HG03097 (cell line): Measurements from ENCODE around the gene GFAP.

Source experiments
- ATAC-seq: cut with Tn5 transposase; IDR thresholded peaks from one replicate; pipeline ENCODE4 v1.9.1; 2021; ENCODE audit not compliant: unreplicated experiment, low FRiP score

Gene GFAP

GRCh38 chr17:44932096-44932786, 16.9 kb upstream of the GFAP start:
- no peak for ATAC-seq

GRCh38 chr17:44931376-44931775, 16.1 kb upstream of the GFAP start:
- no peak for ATAC-seq

- ATAC-seq, result no peak
These were observed 15.4 kb upstream of the GFAP start for GRCh38 chr17:44930667-44931066.

GRCh38 chr17:44928950-44929720, 13.8 kb upstream of the GFAP start:
- no peak for ATAC-seq

GRCh38 chr17:44928136-44928535, 12.8 kb upstream of the GFAP start:
- ATAC-seq, result no peak

GRCh38 chr17:44927696-44928095, 12.4 kb upstream of the GFAP start:
- no peak for ATAC-seq

- ATAC-seq, result no peak
These were observed 11.7 kb upstream of the GFAP start for GRCh38 chr17:44926821-44927525.

GRCh38 chr17:44925731-44926697, 10.7 kb upstream of the GFAP start:
- ATAC-seq, result no peak

GRCh38 chr17:44924107-44924544, 8.8 kb upstream of the GFAP start:
- ATAC-seq, result no peak

- no peak for ATAC-seq
These were observed 7.6 kb upstream of the GFAP start for GRCh38 chr17:44922746-44923470.

- ATAC-seq, result no peak
These were observed 6.8 kb upstream of the GFAP start for GRCh38 chr17:44922136-44922535.

GRCh38 chr17:44921122-44921882, 6.0 kb upstream of the GFAP start:
- no peak for ATAC-seq

- no peak for ATAC-seq
These were observed 5.3 kb upstream of the GFAP start for GRCh38 chr17:44920565-44920940.

GRCh38 chr17:44919885-44920564, 4.7 kb upstream of the GFAP start:
- no peak for ATAC-seq

- ATAC-seq, result no peak
These were observed 4.1 kb upstream of the GFAP start for GRCh38 chr17:44919411-44919810.

GRCh38 chr17:44918006-44918405, 2.7 kb upstream of the GFAP start:
- ATAC-seq, result no peak

GRCh38 chr17:44917456-44917855, 2.2 kb upstream of the GFAP start:
- ATAC-seq, result no peak

GRCh38 chr17:44916781-44917241, 1.5 kb upstream of the GFAP start:
- no peak for ATAC-seq
